ENCODE measurements around the gene KDM1B.
"Not testable (repeated sequence)": the region's sequence is repeated elsewhere in the genome, so short reads cannot be mapped to it uniquely, and the experiment has no call there.

The KDM1B gene

DNA sequence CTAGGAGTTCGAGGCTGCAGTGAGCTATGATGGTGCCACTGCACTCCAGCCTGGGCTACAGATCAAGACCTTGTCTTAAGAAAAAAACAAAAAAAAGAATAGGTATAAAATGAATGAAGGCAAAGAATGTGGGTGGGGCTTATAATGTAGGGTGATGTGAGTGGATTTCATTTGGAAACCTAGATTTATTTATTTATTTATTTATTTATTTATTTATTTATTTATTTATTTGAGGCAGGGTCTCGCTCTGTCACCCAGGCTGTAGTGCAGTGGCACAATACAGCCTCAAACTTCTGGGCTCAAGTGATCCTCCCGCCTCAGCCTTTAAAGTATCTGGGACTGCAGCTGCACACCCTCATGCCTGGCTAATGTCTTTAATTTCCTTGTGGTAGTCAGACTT, 3.8 kb upstream of the KDM1B start:
- DNase-seq, result not testable (repeated sequence)

DNA sequence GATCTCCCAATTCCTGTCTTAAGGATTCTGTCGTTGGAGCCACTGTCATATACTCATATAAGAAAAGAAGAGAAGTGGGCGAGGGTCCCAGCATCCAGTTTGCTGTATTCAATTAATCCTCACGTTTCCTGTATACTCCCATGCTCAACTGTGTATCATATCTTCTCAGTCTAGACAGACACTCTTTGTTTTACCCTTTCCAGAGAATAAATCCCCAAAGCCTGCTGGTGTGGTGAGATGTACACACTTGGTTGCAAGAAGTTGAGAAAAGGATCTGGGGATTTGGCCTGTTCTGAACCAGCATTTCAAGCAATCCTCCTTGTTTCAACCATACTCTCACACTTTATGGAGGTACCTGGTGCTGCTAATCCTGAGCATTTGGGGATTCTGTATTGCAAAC, 3.4 kb upstream of the KDM1B start:
- no peak for DNase-seq

DNA sequence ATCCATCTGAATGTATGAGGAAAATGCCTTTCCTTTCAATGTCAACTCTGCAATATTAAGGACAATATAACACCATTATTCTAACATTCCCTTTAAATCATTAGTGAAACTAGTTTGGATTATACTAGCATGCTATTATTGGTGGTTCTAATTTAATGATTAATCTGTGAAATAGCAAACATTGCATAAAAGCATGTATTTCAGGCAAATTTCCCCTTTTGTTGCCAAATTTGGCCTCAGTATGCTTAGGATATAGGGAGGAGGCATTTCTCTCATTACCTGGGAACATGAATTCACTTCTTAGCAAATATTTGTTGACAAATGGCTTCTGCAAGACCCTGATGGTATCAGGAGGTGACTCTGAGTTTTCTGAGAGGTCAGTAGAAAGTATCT, 1.9 kb upstream of the KDM1B start:
- DNase-seq, result no peak

DNA sequence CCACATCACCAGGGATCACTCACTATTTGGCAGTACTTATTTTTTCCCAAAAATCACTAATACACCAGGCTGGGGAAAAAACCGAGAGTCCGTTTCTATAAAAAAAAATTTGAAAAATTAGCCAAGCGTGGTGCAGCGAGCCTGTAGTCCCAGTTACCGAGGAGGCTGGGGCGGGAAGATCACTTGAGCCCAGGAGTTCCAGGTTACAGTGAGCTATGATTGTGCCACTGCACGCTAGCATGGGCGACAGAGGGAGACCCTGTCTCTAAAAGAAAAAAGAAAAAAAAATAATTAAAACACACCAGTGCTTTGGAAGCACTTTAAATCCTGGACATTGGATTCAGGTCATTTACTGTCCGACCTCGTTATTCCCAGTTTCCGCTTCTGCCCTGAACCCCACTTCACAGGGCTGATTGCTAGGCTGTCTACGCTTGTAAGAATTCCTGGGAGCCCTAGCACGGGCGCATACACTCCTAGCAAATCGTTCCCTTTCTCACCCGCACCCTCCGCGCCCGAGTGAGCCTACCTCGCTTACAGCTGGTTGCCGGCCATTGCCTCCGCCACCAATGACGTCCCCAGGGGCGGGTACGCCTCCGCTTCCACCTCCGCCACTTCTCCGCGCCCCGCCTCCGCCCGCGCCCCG, 594 bp upstream of the KDM1B start, which contains the start of gene TPMT:
TSS of gene TPMT (minus strand) at position 571 of the 643 bp plus-strand sequence. CDS start 5,950 bp downstream, outside the sequence.
- peak in 1 of 2 experiments; percentile 97 for DNase-seq

DNA sequence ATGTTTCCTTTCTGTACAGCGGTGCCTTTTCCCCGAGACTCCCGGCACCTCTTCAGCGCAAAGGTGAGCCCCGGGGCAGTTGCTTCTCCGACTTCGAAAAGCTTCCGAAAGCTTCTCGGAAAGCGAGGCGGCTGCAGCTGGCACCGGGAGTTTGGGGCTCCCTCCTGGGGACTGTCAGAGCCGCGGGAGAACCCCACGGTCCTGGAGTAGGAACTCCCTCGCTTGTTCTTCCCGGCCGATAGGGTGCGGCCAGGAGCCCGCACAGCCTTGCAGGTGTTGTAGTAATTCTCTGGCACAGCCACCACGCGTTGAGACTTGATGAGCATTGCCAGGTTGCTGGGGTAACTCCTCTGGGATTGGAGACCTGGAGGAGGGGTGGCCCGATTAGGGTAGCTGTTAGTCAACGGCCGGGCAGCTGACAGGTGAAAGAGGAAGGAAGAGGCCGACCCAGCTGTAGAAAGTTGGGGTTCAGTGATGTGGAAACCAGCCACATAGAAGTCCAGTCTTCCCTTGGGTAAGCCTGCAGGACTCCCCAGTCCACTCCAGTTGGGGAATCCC, 721 bp downstream of the KDM1B start:
- DNase-seq, result peak in 1 of 2 experiments; percentile 38

DNA sequence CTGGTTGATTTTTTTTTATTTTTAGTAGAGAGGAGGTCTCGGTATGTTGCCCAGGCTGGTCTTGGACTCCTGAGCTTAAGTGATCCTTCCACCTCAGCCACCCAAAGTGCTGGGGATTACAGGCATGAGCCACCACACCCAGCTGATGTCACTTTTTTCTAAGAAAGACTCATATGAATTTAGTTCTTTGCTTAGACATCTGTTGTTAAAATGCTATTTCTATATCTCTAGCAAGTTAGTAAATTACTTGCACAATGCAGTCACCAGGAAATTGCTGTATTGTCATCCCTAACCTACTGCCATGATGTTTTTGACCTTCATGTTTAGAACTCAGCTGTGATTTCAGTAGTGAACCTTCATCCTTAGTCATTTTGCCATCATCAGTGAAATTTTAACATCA, 5.7 kb downstream of the KDM1B start:
- DNase-seq, result no peak

DNA sequence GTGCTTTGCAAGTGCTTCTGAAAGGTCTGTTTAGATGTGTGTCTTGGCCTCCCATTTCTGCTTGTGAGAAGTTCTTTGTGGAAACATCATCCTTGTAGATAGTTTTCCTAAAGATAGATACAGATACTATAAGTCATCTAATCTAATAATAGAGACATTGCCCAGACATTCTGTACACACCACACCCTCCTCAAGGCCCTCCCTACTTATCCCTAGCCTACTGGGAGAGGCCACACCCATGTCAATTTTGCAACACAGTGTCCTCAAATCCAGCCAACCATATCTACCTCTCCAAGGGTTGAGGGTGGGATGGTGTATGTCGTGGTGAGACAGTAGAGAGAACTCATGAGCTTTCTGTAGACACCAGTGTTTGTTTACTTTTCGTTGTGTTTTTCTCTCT, 6.2 kb downstream of the KDM1B start:
- DNase-seq, result no peak

DNA sequence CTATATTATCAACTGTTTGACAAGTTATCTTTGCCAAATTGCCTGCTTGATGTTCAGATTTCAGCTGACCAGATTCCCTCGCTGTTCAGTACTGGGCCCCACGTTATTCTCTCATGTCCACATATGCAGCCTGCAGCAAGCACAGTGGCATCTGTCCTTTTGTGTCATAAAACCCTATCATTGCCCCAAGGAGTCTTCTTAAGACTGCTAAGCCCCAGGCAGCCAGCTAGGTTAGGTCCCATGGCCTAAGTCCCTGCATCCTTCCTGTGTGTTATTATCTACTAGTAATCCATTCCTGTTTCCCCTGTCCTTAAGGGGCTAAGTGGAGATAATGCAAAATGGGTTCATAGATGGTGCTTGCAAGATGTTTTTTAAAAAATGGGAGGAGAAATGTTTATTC, 7.2 kb downstream of the KDM1B start:
- DNase-seq, result no peak

DNA sequence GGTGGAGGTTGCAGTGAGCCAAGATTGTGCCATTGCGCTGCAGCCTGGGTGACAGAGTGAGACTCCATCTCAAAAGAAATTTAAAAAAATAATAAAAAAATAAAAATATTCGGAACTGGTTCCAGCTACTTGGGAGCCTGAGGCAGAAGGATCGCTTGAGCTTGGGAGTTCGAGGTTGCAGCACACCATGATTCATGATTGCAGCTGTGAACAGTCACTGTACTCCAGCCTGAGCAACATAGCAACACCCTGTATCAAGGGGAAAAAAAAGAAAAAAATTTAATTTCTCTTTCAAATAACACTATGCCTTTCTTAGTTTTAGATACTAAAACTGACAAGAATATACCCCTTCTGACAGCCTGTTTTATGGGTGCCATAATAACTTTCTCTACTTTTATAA, 10.5 kb downstream of the KDM1B start:
- no peak for DNase-seq

DNA sequence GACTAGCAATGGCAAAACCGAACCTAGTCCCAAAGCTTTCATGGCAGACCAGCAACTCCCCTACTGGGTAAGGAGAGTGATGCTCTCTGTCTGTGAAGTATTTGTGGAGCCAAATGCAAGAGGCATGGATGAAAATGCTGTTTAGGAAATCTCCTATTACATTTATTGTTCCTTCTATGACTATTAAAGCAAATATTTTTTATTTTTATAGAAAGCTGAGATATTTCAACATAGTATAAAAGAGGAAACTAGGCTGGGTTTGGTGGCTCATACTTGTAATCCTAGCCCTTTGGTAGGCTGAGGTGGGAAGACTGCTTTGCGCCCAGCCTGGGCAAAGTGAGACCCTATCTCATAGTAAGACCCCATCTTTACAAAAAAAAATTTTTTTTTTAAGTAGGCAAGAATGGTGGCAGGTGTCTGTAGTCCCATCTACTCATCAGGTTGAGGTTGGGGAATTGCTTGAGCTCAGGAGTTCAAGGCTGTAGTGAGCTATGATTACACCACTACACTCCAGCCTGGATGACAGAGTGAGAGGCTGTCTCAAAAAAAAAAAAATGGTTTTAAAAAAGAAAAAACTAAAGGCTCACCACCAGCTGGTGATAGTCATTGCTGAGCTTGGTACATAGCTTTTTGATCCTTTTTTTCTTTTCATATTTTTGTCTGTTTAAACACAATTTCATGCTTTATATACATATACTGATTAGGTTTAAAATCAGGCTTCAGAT, 11.3 kb downstream of the KDM1B start:
- no peak for DNase-seq

DNA sequence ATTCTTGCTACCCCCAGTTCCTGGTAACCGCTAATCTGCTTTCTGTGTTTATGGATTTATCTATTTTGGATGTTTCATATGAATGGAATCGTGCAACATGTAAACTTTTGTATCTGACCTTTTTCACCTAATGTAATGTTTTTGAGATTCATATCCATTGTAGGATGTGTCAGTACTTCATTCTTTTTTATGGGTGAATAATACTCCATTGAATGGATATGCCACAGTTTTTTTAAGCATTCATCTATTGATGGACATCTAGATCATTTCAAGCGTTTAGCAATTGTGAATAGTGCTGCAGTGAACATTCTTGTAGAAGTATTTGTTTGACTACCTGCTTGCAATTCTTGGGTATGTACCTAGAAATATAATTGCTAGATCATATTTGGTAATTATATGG, 13.0 kb downstream of the KDM1B start:
- no peak for DNase-seq

DNA sequence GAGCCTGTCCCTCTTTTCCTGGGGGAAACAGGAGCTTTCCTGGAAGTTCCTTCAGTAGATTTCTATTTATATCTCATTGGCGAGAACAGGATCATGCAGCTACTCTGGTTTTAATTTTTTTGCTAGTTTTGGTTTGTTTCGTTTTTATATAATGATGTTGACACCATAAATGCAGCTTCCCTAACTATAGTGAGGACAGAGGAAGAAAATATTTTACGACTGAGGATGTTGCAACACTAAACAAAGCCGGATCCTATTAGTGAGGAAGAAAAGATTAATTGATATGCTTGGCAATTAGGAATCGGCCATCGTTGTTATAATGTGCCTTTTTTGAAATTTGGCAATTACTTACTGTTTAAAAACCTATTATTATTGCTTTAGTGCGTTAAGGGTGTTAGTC, 16.6 kb downstream of the KDM1B start:
- no peak for DNase-seq

DNA sequence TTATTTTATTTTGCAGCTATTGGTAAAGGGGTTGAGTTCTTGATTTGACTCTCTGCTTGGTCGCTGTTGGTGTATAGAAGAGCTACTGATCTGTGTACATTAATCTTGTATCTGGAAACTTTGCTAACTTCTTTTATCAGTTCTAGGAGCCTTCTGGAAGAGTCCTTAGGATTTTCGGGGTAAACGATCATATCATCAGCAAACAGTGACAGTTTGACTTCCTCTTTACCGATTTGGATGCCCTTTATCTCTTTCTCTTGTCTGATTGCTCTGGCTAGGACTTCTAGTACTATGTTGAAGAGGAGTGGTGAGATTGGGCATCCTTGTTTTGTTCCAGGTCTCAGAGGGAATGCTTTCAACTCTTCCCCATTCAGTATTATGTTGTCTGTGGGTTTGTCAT, 21.0 kb downstream of the KDM1B start:
- DNase-seq, result not testable (repeated sequence)

DNA sequence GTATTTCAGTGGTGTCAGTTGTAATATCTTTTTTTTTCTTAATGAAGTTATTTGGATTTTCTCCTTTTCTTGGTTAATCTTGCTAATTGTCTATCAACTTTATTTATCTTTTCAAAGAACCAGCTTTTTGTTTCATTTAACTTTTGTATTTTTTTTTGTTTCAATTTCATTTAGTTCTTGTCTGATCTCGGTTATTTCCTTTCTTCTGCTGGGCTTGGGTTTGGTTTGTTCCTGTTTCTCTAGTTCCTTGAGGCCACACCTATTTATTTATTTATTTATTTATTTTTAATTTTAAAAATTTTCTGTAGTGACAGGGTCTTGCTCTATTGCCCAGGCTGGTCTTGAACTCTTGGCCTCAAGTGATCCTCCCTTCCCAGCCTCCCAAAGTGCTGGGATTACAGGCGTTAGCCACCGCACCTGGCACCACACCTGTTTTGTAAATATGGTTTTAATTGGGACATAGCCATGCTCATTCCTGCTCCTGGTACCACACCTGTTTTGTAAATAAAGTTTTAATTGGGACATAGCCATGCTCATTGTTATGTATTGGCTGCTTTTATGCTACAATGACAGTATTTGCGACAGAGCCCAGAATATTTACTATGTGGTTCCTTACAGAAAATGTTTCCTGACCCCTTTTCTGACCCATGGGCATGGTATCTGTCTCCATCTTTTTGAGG, 22.2 kb downstream of the KDM1B start:
- DNase-seq, result no peak

DNA sequence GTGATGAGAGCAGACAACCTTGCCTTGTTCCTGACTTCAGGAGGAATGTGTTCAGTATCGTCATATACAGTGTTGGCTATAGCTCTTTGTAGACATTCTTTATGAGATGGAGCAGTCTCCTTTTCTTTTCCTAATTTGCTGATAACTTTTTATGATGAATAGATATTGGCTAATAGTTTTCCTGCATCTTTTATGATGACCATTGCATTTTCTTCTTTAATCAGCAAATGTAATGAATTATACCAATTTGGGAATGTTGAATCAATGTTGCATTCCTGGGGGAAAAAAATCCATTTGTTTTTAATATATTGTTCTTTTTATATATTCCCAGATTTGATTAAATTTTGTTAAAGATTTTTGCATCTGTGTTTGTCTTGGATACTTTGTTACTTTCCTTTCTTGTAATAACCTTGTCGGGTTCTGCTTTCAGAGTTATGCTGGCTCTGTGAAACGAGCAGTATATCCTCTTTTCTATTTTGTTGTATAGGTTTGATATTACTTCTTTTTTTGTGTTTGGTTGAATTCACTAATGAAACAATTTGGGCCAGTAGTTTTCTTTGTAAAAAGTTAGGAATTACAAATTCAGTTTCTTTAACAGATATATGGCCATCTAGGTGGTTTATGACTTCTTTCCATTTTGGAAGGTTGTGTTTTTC, 23.9 kb downstream of the KDM1B start:
- DNase-seq, result no peak

DNA sequence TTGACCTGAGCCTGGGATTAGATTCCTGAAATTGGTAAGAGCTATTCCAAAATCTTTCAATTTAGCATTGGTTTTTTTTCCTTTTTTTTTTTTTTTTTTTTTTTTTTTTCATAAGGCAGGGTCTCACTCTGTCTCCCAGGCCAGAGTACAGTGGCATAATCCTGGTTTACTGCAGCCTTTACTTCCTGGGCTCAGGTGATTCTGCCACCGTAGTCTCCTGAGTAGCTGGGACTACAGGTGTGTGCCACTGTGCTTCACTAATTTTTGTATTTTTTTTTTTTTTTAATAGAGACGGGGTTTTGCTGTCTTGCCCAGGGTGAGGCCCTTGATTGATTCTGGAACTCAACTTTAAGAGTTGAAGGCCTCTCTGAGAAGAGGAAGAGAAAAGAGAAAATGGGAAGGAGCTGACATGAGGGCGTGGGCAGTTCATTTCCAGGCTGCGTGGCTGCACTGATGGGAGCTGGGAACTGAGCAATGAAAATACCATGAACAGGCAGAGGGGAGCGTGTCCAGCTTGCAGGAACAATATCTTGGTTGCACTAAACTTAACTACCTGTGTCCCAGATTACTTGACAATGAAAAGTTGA, 24.6 kb downstream of the KDM1B start:
- DNase-seq, result no peak

DNA sequence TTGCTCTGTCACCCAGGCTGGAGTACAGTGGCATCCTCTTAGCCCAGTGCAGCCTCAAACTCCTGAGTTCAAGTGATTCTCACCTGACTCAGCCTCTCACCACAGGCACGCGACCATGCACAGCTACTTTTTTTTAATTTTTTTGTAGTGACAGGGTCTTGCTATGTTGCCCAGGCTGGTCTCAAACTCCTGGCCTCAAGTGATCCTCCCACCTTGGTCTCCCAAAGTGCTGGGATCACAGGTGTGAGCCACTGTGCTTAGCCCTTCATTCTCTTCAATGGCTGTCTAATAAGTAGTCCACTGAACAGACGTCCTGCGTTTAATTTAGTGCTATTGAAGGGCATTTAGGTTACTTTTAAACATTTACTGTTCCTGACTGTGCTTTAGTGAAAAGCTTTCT, 27.3 kb downstream of the KDM1B start:
- no peak for DNase-seq

DNA sequence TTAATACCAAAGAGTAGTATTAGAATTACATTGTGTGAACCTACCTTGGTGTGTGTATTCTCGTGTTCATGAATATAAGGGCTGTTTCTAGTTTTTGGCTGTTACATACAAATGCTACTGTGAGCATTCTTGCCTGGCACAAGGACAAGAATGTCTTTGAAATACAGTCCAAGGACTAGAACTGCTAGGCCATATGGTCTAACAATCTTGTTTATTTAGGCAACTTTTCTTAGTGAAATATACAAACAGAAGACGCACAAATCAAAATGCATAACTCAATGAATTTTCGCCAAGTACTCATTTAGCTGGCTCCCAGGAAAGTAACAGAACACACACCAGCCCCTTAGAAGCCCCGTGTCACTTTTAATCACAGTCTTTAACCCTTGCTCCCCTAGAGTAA, 28.5 kb downstream of the KDM1B start:
- peak; percentile 23 to 69 for DNase-seq

DNA sequence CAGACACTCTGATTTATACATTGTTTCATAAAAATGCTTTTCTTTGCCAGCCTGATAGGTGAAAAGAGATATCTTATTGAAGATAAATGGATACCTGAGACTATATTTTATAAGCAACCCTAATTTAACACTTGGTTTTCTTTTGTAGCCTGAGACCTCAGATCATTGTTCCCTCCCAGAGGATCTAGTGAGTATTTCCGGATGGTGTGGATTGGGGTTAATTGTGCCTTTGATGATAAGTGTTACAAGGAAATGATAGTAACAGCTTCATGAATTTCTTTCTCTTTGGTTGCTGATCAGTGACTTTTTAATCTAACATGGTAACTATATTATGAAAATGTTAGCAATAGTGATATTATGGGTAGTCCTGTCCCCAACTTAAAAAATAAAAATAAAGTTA, 30.4 kb downstream of the KDM1B start:
- DNase-seq, result no peak

DNA sequence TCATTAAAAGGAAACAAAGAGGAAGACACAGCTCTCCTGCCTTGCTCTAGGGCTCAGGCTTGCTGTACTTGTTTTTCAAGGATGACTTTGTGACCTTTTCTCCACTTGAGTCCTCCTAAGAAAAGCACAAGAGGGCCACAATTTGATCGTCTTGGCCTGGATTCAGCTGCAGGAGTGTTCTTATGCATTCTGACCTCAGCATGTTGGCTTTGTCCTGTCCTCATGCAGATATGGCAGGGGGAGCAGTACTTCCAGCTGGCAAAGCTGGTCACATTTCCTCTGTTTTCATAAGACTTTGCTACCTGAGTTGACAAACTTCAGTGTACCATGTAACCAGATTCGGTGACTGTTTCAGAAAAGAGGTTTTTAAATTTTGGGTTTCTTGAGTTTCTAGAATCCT, 30.8 kb downstream of the KDM1B start:
- no peak for DNase-seq

DNA sequence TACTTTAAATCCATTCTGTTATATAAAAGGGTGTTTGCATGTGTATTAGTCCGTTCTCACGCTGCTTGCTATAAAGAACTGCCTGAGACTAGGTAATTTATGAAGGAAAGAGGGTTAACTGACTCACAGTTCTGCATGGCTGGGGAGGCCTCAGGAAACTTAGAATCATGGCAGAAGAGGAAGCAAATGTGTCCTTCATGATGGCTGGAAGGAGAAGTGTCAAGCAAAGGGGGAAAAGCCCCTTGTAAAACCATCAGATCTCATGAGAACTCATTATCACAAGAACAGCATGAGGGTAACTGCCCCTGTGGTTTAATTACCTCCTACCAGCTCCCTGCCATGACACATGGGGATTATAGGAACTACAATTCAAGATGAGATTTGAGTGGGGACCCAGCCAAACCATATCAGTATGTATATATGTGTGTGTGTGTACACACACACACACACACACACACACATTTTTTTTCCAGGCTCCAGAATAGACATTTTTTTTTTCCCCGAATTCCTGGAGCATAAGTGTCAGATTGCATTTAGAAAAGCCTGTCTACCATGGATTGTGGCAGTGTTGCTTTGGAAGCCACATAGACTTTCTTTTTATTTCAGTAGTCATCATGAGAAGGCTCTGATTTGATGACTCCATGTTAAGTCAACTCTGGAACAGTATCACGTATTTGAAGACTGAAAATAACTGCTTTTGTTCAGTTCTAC, 31.5 kb downstream of the KDM1B start:
- no peak for DNase-seq

DNA sequence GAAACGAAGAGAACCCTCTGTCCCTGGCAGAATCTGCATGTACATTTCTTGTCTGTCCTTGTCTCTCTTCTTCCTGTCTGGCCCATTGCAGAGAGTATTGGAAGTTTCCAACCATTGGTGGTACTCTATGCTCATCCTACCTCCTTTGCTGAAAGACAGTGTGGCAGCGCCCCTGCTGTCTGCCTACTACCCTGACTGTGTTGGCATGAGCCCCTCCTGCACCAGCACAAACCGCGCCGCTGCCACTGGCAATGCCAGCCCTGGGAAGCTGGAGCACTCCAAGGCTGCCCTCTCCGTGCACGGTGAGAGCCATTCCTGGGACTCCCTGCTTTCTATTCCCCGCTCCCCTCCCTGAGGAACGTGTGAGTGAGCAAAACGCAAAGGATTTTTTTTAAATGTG, 32.5 kb downstream of the KDM1B start:
- no peak for DNase-seq

All from NCI-H446 (cell line).